Thyroid gland (tissue), 4 donors: ENCODE results near the gene ANAPC2. TPM values are rescaled to one million over a fixed set of nuclear protein-coding genes. Genes with fewer than 3 reads are reported as not detected.

Source experiments
- DNase-seq, 2 donors: peaks; one replicate each; pipeline ENCODE4 v3.0.0-alpha.2; 2019
- H3K27ac ChIP-seq, 3 donors: fragments of 200-600 bp; sonication (generic); 1 replicate in 2 of 3; 2 replicates in 1 of 3; pipeline ENCODE4 v1.5.1; 2016 to 2019; ENCODE audit warnings: mild to moderate bottlenecking in 1 of 3, moderate library complexity in 1 of 3
- H3K27me3 ChIP-seq: fragments of 200-600 bp; sonication (generic); one replicate; pipeline ENCODE4 v1.5.1; 2019
- H3K36me3 ChIP-seq, 2 donors: fragments of 200-600 bp; sonication (generic); one replicate each; pipeline ENCODE4 v1.5.1; 2016 to 2019
- H3K4me1 ChIP-seq, 2 donors: fragments of 200-600 bp; sonication (generic); one replicate each; pipeline ENCODE4 v1.5.1; 2017 to 2019
- H3K4me3 ChIP-seq, 3 donors: fragments of 200-600 bp; sonication (generic); replicated peaks in 1 of 3; 1 replicate in 2 of 3; 2 replicates in 1 of 3; pipeline ENCODE4 v1.5.1; 2016; ENCODE audit warnings: mild to moderate bottlenecking in 1 of 3
- H3K9me3 ChIP-seq: fragments of 200-600 bp; sonication (generic); one replicate; pipeline ENCODE4 v1.5.1; 2017
- CTCF ChIP-seq, 6 experiments: fragments of 200-600 bp in 3 of 6; fragments of 450-650 bp in 3 of 6; sonication (generic) in 3 of 6; IDR thresholded peaks; one replicate each; pipeline ENCODE4 v1.5.1; 2016 to 2019; ENCODE audit warnings: antibody characterized with exemption in 6 of 6, mild to moderate bottlenecking in 2 of 6, inconsistent platforms in 1 of 6, moderate library complexity in 1 of 6
- POLR2A ChIP-seq, 2 donors: fragments of 450-650 bp; IDR thresholded peaks; one replicate each; pipeline ENCODE4 v1.6.1; 2017; ENCODE audit warnings: antibody characterized with exemption in 2 of 2, mild to moderate bottlenecking in 2 of 2, moderate library complexity in 1 of 2
- WGBS, 2 donors: methylation state at CpG; one replicate each; pipeline ENCODE4 v1.1.5; 2017; 5-methylcytosine and 5-hydroxymethylcytosine counted together
- intact Hi-C: fragments of 100-400 bp; cut with DNase I; formaldehyde crosslinking; loops from one replicate; pipeline ENCODE4 v1.15.1; 2023
- total RNA-seq, 4 donors: library from RNA; depleted of rRNA; stranded (reverse); fragments of >200 nt; gene quantifications; one replicate each; pipeline ENCODE4 v1.2.3, GENCODE V29; 2016

The ANAPC2 gene
- total RNA-seq, 4 donors from 2014 or later: 25.6 to 34.1 (median 31.8) TPM

- no peak for DNase-seq
- WGBS, 2 donors: 86% methylated on average over 16 to 17 of the region's 18 CpGs
- Histone ChIP-seq H3K9me3 (no peaks in the 10 kb centered on the region), H3K27me3 (no peaks in the 10 kb centered on the region), H3K4me1 (peaks cover 14 to 42% of the 10 kb centered on the region in 2 donors), H3K36me3 (no peaks in the 10 kb centered on the region), H3K27ac (no peak overlapping the region), H3K4me3 (no peak overlapping the region)
- TF ChIP-seq CTCF (IDR thresholded peaks at IDR 0.05): no peak
- no peak for TF ChIP-seq POLR2A (IDR thresholded peaks at IDR 0.05)
- intact Hi-C loops: loop anchor here (5.0 kb wide), 1 partner anchor 118 kb away; no protein-coding TSS in a partner anchor
Measured at GRCh38 chr9:137234758-137235423, 46.5 kb upstream of the ANAPC2 start.

- TF ChIP-seq POLR2A (IDR thresholded peaks at IDR 0.05) (no peak), CTCF (IDR thresholded peaks at IDR 0.05) (no peak)
- WGBS, 2 donors: 50 to 76% methylated on average over 2 of the region's 40 CpGs
- no peak overlapping the region for H3K27ac ChIP-seq
- H3K4me1 ChIP-seq: peaks cover 14 to 35% of the 10 kb centered on the region in 2 donors
- DNase-seq: no peak
- intact Hi-C loops: loop anchor here (5.0 kb wide), 1 partner anchor 117 kb away; no protein-coding TSS in a partner anchor
- no peaks in the 10 kb centered on the region for H3K27me3 ChIP-seq
- H3K4me3 ChIP-seq: no peak overlapping the region
- H3K9me3 ChIP-seq: no peaks in the 10 kb centered on the region
- H3K36me3 ChIP-seq: no peaks in the 10 kb centered on the region
Measured at GRCh38 chr9:137234055-137234697, 45.8 kb upstream of the ANAPC2 start.

GRCh38 chr9:137233143-137233980 is 45.0 kb upstream of the ANAPC2 start:
- Histone ChIP-seq H3K36me3 (no peaks in the 10 kb centered on the region), H3K27ac (no peak overlapping the region), H3K9me3 (no peaks in the 10 kb centered on the region), H3K27me3 (no peaks in the 10 kb centered on the region), H3K4me1 (peaks cover 14 to 27% of the 10 kb centered on the region in 2 donors), H3K4me3 (no peak overlapping the region)
- TF ChIP-seq POLR2A (IDR thresholded peaks at IDR 0.05): no peak
- no peak for TF ChIP-seq CTCF (IDR thresholded peaks at IDR 0.05)
- 66 to 77% methylated on average over 12 to 25 of the region's 40 CpGs for WGBS, 2 donors
- intact Hi-C loops: loop anchor here (5.0 kb wide), 1 partner anchor 116 kb away; no protein-coding TSS in a partner anchor
- no peak for DNase-seq

- intact Hi-C loops: loop anchor here (5.0 kb wide), 1 partner anchor 115 kb away; no protein-coding TSS in a partner anchor
- Histone ChIP-seq H3K9me3 (no peaks in the 10 kb centered on the region), H3K4me3 (no peak overlapping the region), H3K27ac (no peak overlapping the region), H3K36me3 (no peaks in the 10 kb centered on the region), H3K4me1 (peaks cover 20 to 26% of the 10 kb centered on the region in 2 donors), H3K27me3 (no peaks in the 10 kb centered on the region)
- DNase-seq: no peak
- 70 to 76% methylated on average over 9 to 24 of the region's 24 CpGs for WGBS, 2 donors
- no peak for TF ChIP-seq CTCF (IDR thresholded peaks at IDR 0.05)
- TF ChIP-seq POLR2A (IDR thresholded peaks at IDR 0.05): no peak
Measured at GRCh38 chr9:137232510-137232909, 44.1 kb upstream of the ANAPC2 start.
